Measurements from ENCODE around the gene AZIN2. TPM values are rescaled to one million over a fixed set of nuclear protein-coding genes. Genes with fewer than 3 reads are reported as not detected.
A peak's percentile ranks its signal among the peaks of the same experiment; 100 is the strongest.

AZIN2 gene
- total and polyA plus RNA-seq, 2 of the 13 experiments (the other 11 are each of a cell fraction or from before 2014, with no cell fraction given) = 1.7 to 3.5 TPM

DNA sequence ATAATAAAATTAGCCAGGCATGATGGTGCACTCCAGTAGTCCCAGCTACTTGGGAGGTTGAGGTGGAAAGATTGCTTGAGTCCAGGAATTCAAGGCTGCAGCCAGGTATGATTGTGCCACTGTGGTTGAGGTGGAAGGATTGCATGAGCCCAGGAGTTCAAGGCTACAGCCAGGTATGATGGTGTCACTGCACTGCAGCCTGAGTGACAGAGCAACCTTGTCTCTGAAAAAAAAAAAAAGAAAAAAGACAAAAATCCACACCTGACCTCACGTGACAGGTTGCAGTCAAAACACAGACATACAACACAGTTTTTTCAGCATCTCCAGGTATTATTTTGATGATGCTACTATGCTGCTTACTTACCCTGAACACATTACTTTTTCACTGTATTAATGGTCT is 39.9 kb upstream of the AZIN2 start (continued):
- TF ChIP-seq, protein P1, sequence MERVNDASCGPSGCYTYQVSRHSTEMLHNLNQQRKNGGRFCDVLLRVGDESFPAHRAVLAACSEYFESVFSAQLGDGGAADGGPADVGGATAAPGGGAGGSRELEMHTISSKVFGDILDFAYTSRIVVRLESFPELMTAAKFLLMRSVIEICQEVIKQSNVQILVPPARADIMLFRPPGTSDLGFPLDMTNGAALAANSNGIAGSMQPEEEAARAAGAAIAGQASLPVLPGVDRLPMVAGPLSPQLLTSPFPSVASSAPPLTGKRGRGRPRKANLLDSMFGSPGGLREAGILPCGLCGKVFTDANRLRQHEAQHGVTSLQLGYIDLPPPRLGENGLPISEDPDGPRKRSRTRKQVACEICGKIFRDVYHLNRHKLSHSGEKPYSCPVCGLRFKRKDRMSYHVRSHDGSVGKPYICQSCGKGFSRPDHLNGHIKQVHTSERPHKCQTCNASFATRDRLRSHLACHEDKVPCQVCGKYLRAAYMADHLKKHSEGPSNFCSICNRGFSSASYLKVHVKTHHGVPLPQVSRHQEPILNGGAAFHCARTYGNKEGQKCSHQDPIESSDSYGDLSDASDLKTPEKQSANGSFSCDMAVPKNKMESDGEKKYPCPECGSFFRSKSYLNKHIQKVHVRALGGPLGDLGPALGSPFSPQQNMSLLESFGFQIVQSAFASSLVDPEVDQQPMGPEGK (CRISPR knock-in tag; IDR thresholded peaks at IDR 0.05) = no peak
- TF ChIP-seq ARNT (IDR thresholded peaks at IDR 0.05) (no peak), ZNF891 (CRISPR knock-in tag; IDR thresholded peaks at IDR 0.05) (no peak), ZMYM2 (CRISPR knock-in tag; IDR thresholded peaks at IDR 0.05) (no peak), ZFP41 (CRISPR knock-in tag; IDR thresholded peaks at IDR 0.05; ENCODE audit: borderline replicate concordance) (no peak), NFKB2 (CRISPR knock-in tag; IDR thresholded peaks at IDR 0.05; ENCODE audit: borderline replicate concordance) (no peak), ZNF841 (CRISPR knock-in tag; IDR thresholded peaks at IDR 0.05; ENCODE audit: borderline replicate concordance) (no peak), KDM3A (CRISPR knock-in tag; IDR thresholded peaks at IDR 0.05; ENCODE audit: low read depth) (no peak), ZNF264 (CRISPR knock-in tag; IDR thresholded peaks at IDR 0.05) (no peak), KMT2A (CRISPR knock-in tag; IDR thresholded peaks at IDR 0.05) (no peak), ZNF672 (CRISPR knock-in tag; IDR thresholded peaks at IDR 0.05) (no peak), BCL6 (CRISPR knock-in tag; IDR thresholded peaks at IDR 0.05) (peak; percentile 29; the same call in 1 of the 2 replicates), ZNF367 (CRISPR knock-in tag; IDR thresholded peaks at IDR 0.05; ENCODE audit: borderline replicate concordance) (no peak), PCBP2 (optimal IDR thresholded peaks at IDR 0.05; ENCODE audit: low read depth, low read length, poor library complexity, severe bottlenecking) (no peak), CBX2 (IDR thresholded peaks at IDR 0.05; ENCODE audit: low read depth, low read length) (no peak), CBX2 (CRISPR knock-in tag; IDR thresholded peaks at IDR 0.05; ENCODE audit: low read depth) (no peak), SKI (IDR thresholded peaks at IDR 0.05; ENCODE audit: partially characterized antibody) (no peak)
- TF ChIP-seq, protein P2, sequence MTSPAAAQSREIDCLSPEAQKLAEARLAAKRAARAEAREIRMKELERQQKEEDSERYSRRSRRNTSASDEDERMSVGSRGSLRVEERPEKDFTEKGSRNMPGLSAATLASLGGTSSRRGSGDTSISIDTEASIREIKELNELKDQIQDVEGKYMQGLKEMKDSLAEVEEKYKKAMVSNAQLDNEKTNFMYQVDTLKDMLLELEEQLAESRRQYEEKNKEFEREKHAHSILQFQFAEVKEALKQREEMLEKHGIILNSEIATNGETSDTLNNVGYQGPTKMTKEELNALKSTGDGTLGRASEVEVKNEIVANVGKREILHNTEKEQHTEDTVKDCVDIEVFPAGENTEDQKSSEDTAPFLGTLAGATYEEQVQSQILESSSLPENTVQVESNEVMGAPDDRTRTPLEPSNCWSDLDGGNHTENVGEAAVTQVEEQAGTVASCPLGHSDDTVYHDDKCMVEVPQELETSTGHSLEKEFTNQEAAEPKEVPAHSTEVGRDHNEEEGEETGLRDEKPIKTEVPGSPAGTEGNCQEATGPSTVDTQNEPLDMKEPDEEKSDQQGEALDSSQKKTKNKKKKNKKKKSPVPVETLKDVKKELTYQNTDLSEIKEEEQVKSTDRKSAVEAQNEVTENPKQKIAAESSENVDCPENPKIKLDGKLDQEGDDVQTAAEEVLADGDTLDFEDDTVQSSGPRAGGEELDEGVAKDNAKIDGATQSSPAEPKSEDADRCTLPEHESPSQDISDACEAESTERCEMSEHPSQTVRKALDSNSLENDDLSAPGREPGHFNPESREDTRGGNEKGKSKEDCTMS (CRISPR knock-in tag; conservative IDR thresholded peaks at IDR 0.05) = no peak
- TF ChIP-seq, protein P3, sequence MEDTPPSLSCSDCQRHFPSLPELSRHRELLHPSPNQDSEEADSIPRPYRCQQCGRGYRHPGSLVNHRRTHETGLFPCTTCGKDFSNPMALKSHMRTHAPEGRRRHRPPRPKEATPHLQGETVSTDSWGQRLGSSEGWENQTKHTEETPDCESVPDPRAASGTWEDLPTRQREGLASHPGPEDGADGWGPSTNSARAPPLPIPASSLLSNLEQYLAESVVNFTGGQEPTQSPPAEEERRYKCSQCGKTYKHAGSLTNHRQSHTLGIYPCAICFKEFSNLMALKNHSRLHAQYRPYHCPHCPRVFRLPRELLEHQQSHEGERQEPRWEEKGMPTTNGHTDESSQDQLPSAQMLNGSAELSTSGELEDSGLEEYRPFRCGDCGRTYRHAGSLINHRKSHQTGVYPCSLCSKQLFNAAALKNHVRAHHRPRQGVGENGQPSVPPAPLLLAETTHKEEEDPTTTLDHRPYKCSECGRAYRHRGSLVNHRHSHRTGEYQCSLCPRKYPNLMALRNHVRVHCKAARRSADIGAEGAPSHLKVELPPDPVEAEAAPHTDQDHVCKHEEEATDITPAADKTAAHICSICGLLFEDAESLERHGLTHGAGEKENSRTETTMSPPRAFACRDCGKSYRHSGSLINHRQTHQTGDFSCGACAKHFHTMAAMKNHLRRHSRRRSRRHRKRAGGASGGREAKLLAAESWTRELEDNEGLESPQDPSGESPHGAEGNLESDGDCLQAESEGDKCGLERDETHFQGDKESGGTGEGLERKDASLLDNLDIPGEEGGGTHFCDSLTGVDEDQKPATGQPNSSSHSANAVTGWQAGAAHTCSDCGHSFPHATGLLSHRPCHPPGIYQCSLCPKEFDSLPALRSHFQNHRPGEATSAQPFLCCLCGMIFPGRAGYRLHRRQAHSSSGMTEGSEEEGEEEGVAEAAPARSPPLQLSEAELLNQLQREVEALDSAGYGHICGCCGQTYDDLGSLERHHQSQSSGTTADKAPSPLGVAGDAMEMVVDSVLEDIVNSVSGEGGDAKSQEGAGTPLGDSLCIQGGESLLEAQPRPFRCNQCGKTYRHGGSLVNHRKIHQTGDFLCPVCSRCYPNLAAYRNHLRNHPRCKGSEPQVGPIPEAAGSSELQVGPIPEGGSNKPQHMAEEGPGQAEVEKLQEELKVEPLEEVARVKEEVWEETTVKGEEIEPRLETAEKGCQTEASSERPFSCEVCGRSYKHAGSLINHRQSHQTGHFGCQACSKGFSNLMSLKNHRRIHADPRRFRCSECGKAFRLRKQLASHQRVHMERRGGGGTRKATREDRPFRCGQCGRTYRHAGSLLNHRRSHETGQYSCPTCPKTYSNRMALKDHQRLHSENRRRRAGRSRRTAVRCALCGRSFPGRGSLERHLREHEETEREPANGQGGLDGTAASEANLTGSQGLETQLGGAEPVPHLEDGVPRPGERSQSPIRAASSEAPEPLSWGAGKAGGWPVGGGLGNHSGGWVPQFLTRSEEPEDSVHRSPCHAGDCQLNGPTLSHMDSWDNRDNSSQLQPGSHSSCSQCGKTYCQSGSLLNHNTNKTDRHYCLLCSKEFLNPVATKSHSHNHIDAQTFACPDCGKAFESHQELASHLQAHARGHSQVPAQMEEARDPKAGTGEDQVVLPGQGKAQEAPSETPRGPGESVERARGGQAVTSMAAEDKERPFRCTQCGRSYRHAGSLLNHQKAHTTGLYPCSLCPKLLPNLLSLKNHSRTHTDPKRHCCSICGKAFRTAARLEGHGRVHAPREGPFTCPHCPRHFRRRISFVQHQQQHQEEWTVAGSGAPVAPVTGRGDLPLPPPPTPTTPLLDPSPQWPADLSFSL (CRISPR knock-in tag; IDR thresholded peaks at IDR 0.05) = no peak
- TF ChIP-seq, protein P4, sequence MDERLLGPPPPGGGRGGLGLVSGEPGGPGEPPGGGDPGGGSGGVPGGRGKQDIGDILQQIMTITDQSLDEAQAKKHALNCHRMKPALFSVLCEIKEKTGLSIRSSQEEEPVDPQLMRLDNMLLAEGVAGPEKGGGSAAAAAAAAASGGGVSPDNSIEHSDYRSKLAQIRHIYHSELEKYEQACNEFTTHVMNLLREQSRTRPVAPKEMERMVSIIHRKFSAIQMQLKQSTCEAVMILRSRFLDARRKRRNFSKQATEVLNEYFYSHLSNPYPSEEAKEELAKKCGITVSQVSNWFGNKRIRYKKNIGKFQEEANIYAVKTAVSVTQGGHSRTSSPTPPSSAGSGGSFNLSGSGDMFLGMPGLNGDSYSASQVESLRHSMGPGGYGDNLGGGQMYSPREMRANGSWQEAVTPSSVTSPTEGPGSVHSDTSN (CRISPR knock-in tag; IDR thresholded peaks at IDR 0.05) = 0 out of 2 replicates have a peak, but pooled peaks have one; percentile 26

Measured in HepG2 (cell line).